ENCODE measurements around the gene OVAAL.

DNA sequence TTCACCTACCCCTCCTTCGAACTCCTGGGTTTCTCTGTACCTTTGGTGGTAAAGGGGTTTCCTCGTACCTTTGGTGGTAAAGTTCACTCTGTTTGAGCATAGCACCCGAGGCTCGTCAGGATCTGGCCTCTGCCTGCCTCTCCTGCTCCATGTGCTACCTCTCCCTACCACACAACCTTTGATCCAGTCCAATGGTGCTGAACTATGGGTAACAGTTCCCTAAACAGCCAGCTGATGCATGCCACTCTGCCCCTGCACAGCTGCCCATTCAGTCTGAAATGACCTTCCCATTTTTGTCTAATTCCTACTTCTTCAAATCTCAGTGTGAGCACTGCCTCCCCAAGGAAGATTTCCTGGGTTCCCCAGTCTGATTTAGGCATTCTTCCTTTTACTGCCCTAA is 14.0 kb downstream of the OVAAL start:
- TF ChIP-seq CTCF (IDR thresholded peaks at IDR 0.05) (no peak), EZH2 (IDR thresholded peaks at IDR 0.05; ENCODE audit: borderline replicate concordance, insufficient read depth, low read depth, low read length, poor library complexity, severe bottlenecking) (no peak)
